ENCODE data around the gene ZNF621. TPM values are rescaled to one million over a fixed set of nuclear protein-coding genes. Genes with fewer than 3 reads are reported as not detected.

ZNF621 gene
- total RNA-seq: 23.9 and 25.9 TPM in 2 replicates

DNA sequence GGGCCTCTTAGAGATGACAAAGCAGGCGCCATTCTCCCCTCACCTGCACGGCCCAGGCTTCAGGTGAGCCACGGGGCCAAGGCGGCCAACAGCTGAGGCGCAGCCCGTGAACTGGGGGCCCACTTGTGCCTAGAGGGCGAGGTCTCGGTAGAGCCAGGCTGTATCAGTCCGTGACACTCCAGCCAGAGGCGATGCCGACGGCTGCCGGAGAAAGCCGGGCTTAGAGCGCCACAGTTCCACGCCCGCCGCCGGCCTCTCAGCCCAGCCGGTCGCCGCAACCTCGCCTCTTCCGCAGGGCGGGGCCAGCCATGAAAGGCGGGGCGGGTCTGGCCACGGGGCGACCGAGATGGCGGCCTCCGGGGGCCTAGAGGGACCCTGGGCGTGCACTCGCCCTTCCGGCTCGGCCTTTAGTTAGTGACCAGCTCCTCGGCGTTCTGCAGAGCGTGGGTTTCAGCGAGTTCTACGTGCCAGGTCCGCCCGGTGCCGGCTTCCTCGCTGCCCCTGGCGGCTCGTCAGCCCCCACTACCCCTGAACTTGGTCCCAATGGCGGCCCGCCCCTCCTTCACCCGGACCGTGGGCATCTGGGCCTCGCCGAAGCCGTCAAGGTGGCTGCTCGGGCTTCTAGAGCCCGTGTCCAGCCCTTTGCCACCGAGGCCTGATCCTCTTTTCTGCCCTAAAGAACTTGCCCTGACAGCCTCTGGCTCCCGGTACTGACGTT, at the start of gene ZNF621:
ZNF621 (plus strand) TSS at position 393 of the 718 bp plus-strand sequence. CDS start 881 bp downstream, outside the sequence.
- intact Hi-C loops (cut with micrococcal nuclease): loop anchor here (1.0 to 5.0 kb wide), 7 partner anchors 18 to 673 kb away; partner anchors contain the start of genes CTNNB1, EIF1B, RPL14 and ZNF619

DNA sequence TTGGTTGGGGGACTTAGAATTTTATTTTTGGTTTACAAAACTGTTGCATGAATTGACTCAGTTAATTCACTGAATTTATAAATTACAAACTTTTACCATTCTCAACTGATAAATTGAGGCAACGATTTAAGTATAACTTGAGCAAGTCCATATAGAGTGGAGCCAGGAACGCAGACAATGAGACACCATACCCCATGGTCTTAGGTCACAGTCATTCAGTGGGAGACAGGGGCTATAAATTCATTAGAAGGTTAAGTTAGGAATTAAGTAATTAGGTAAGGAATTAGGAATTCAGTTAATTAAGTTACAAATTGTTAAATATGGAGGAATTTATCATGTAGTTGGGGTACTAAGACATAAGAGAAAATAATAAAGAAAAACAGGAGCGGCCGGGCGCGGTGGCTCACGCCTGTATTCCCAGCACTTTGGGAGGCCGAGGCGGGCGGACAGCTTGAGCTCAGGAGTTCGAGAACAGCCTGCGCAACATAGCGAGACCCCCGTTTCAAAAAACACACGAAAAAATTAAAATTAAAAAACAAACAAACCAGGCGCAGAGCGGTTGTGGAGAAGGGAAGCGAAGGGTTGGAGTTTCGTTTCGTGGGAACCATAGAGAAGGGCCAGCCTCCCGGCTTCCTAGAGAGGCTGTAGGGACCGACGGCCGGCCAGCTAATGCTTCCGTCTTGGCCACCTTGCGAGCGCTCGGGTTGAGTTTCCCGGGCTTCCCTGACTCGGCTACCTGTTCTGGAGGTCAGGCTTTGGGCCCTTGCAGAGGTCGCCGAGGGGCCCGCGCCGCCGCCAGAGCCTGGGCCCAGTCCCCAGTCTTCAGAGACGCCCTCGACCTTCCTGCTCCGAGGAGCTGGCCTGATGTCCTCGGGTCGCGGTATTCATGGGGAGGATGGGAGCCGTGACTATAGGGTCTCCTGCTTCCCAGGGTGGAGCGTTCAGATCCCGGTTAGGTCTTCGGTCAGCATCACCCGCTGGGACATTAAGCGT, 48.0 kb upstream of the ZNF621 start, which contains the start of gene ZNF619:
ZNF619 (plus strand) TSS at position 645 of the 993 bp plus-strand sequence. CDS start 858 bp downstream, outside the sequence.
- intact Hi-C loops (cut with micrococcal nuclease): loop anchor here (1.0 kb wide), 5 partner anchors 19 to 167 kb away; partner anchors contain the start of genes EIF1B, RPL14, ZNF620 and ZNF621

DNA sequence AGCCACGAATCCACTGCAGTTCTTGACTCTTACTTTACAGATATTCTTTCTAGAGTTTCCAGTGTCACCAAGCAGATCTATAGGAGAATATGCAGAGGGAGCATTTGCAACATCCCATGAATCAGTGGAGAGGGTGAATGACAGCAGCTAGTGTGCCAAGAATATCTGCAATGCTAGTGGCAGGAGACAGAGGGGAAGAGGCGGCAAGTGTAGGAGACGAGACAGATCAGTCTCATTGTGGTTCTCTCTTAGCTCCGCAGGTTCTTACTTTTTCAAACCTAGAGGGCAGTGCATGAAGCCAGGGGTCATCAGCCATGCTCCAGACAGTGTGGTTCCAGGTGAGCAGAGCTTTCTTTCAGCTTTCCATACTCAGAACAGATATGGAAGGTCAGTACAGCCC, 47.1 kb upstream of the ZNF621 start:
- intact Hi-C loops (cut with micrococcal nuclease): loop anchor here (1.0 kb wide), 5 partner anchors 20 to 168 kb away; partner anchors contain the start of genes EIF1B, RPL14, ZNF620 and ZNF621

DNA sequence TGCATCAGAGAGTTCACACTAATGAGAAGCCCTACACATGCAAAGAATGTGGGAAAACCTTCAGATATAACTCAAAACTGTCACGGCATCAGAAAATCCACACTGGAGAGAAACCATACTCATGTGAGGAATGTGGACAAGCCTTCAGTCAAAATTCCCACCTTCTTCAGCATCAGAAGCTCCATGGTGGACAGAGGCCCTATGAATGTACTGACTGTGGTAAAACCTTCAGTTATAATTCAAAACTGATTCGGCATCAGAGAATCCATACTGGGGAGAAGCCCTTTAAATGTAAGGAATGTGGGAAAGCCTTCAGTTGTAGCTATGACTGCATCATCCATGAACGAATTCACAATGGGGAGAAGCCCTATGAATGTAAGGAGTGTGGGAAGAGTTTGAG, 37.6 kb upstream of the ZNF621 start:
- intact Hi-C loops (cut with micrococcal nuclease): no loop called here

DNA sequence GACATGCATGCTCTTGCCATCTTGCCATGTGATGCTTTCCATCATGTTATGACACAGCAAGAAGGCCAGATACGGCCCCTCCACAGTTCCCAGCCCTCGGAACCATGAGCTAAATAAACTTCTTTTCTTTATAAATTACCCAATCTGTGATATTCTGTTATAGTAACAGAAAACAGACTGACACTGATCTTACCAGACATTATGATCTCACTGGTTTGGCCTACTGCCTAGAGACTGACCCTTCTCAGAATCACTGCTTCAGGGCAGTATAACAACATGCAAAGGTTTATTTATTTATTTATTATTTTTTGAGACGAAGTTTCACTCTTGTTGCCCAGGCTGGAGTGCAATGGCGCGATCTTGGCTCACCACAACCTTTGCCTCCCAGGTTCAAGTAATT, 33.8 kb upstream of the ZNF621 start:
- intact Hi-C loops (cut with micrococcal nuclease): no loop called here

DNA sequence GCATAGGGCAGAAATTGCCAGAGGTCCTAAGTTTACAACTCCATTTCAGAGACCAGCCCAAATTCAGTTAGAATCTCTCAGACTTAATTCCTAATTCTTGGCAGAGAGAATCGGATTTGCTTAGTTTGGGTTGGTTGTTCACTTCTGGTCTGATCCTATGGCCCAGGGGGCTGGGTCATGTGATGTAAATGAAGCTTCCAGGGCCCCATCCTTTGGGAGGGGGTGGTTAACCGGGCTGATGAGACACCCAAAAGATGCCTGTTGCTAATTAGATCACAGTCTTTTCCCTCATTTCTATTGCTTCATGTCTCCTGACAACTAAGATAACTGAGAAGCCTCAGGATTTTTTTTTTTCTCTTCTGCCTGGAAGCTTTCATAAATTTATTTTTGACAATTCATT, 30.1 kb upstream of the ZNF621 start:
- intact Hi-C loops (cut with micrococcal nuclease): no loop called here

DNA sequence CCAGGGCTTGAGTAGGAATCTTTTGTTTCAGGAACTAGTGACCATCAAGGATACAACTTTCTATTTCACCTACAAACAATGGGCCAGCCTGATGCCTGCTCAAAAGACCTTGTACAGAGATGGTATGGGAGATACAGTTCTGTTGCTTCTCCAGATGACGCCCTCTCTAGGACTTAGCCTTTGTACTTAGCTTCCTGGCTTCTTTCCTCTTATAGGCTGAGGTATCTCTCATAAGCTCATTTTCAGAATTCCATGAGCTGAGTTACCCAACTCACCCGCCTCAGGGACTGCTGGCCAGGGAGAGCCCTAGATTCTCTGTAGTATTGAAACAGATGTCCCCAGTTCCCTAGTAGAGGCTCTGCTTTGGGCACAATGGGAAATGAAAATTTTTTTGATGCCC, 27.5 kb upstream of the ZNF621 start:
- intact Hi-C loops (cut with micrococcal nuclease): no loop called here

DNA sequence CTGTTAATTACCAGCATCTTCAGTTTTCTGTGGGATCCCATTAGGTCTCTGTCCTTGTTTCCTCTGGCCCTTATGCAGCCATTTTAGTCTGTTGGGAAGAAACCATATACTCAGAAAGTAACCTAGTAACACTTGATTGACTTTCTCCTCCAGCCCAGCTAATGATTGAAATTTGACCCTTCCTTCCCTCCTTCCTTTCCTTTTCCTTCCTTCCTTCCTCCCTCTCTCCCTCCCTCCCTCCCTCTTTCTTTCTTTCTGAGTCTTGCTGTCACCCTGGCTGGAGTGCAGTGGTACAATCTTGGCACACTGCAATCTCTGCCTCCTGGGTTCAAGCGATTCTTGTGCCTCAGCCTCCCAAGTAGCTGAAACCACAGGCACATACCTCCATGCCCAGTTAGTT, 24.8 kb upstream of the ZNF621 start:
- intact Hi-C loops (cut with micrococcal nuclease): loop anchor here (10.0 kb wide), 1 partner anchor 1465 kb away; the partner anchor contains the start of gene ULK4

DNA sequence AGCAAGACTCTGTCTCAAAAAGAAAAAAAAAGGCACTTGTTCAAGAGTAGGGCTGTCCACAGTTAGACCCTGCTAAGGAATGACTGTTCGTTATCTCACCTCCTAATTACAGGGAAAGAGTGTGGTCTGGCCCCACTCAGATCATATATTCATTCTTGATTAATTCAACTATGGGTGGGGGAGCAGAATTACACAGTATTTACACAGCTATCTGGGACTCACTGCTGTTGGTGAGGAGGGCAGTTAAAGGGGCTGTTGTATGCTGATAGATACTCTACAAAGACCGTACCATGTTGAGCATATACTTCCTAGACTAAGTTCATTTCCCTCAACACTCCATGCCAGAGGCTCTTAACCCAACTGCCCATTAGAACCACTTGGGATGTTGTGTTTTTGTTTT, 22.7 kb upstream of the ZNF621 start:
- intact Hi-C loops (cut with micrococcal nuclease): loop anchor here (10.0 kb wide), 1 partner anchor 1463 kb away; the partner anchor contains the start of gene ULK4

DNA sequence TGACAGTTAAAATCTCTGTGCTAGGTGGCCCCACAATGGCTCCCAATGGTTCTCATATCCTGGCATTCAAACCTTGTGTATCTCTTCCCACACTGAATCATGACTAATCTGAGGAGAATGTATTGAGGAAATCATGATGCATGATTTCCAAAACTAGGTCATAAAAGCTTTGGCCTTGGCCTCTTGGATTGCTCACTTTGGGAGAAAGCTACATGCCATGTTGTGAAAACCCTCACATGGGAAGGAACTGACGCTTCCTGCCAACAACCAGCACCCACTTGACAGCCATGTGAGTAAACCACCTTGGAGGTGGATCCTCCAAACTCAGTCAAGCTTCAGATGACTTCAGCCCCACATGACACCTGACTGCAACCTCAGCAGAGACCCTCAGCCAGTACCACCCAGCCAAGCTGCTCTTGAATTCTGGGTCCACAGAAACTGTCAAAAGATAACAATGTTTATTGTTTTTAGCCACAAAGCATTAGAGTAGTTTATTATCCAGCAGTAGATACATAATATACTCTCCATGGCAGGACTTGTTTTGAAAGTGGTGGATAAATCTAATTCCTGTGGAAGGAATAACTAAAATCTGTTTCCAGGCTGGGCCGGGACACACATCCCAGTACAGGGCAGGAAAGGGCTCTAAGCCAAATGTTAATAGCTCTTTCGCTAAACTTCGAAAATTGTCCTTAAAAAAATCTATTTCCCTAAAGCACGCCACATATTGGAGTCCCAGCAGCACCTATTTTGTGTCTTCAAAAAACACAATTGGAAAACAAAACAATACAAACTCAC, 19.9 kb upstream of the ZNF621 start:
- intact Hi-C loops (cut with micrococcal nuclease): loop anchor here (10.0 kb wide), 1 partner anchor 1460 kb away; the partner anchor contains the start of gene ULK4

DNA sequence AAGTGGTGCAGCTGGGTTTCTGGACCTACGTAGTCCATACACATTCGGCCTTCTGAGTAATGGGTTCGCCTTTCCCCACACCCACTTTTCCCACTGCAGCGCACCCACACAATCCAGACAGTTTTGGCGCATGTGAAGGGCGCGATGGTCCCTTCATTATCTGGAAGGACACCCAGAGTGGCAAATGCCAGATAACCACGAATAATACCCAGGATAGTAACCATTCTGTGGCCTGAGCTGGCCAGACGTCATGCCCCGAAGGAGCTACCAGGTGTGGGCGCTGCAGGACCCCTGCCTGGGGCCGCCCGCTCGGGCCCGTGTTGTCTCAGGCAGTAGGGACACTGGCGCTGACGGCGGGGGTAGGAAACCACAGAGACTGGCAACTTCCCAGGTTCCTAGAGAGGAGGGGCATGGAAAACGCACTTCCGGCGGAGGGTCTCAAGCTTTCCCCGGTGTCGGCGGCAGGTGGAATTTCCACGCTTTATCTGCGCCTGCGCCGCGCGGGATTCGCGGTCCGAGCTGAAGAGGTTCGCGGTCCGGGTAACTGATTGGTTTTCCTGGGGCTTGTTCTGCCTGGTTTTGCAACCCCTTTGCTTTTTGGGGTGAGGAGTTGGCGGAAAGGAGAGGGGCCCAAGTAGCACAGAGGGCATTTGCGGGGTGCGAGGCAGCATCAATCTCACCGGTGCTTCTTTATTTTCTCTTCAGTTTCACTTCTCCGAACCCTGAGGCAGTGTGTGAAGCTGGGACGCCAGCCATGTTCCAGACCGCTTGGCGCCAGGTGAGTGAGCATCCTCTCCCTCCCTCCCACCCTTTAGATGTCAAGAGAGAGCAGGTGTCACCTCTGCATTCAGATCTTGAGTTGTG, 18.9 kb upstream of the ZNF621 start, which contains the start of gene ZNF620:
ZNF620 (plus strand) TSS at position 441 of the 864 bp plus-strand sequence; CDS start at position 755, 314 bp downstream.
- intact Hi-C loops (cut with micrococcal nuclease): loop anchor here (1.0 to 10.0 kb wide), 4 partner anchors 18 to 1459 kb away; partner anchors contain the start of genes ULK4, ZNF619 and ZNF621

DNA sequence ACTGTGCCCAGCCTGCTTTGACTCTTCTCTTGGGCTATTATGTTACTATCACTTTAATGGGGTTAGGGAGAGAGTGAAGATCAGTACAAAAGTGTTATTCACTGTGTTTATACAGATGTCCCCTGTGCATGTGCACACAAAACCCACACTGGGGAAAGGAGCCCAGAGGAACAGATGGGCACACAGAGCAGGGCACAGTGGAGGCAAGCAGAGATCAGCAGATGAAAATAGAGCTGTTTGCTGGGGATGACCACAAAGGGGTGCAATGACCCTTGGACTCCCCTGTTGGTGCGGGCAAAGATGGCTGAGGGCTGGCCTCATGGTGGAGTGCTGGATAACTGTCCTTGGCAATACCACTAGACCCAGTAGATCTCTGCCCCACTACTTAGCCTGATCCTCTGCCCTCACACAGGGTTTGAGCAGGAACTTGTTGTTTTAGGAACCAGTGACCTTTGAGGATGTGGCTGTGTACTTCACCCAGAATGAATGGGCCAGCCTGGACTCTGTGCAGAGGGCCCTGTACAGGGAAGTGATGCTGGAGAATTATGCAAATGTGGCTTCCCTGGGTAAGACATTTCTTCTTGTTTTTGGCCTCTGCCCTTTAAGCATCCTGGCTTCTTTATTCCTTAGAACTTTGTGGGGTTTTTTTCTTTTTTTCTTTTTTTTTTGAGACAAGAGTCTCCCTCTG, 13.6 kb upstream of the ZNF621 start:
- intact Hi-C loops (cut with micrococcal nuclease): no loop called here

DNA sequence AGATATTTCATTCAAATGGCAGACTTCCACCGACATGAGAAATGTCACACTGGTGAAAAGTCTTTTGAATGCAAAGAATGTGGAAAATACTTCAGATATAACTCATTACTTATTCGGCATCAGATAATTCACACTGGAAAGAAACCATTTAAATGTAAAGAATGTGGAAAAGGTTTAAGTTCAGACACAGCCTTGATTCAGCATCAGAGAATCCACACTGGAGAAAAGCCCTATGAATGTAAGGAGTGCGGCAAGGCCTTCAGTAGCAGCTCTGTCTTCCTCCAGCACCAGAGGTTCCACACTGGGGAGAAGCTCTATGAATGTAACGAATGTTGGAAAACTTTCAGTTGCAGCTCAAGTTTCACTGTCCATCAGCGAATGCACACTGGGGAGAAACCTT, 8.6 kb upstream of the ZNF621 start:
- intact Hi-C loops (cut with micrococcal nuclease): no loop called here

DNA sequence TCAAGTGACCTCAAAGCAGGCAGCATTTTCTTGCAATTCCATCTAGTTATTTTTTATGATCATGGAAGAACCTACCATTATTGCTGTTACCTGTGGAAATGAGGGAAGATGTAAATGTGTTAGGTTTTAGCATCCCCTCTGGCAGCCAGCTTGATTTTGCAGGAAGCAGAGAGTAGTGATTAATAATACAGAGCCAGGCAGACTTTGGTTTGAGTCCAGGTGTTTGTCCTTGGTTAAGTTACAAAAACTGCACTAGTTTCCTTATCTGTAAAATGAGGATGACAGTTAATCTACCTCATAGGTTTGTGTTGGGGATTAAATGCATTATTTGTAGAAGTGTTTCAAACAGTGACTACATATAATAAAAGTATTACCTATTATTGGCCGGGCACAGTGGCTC, 6.7 kb upstream of the ZNF621 start:
- intact Hi-C loops (cut with micrococcal nuclease): no loop called here

DNA sequence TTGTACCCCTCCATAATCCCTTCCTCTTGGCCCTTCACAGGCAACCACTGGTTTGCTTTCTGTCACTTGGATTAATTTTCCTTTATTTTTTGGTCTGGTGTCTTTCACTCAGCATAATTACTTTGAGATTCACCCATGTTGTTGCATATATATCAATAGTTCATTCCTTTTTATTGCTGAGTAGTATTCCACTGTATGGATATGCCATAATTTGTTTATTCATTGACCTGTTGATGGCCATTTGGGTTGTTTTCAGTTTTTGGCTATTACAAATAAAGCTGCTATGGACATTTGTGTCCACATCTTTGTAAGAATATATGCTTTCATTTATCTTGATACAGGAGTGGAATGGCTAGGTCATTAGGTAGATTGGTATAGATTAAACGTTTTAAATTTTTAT, 5.9 kb upstream of the ZNF621 start:
- intact Hi-C loops (cut with micrococcal nuclease): no loop called here

DNA sequence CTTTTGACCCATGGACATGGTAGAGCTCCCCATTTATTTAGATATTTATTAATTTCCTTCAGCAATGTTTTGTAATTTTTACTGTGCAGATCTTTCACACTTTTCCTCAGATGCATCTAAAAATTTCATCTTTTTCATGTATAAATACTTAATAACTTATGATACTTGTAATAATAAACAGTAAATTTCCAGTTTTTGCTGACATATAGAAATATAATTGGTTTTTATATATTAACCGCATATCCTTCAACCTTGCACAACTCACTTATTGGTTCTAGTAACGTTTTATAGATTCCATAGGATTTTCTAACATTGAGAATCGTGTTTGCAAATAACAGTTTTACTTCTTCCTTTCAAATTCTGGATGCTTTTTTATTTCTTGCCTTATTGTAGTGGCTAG, 3.5 kb upstream of the ZNF621 start:
- intact Hi-C loops (cut with micrococcal nuclease): loop anchor here (5.0 kb wide), 2 partner anchors 194 to 676 kb away; partner anchors contain the start of gene CTNNB1

DNA sequence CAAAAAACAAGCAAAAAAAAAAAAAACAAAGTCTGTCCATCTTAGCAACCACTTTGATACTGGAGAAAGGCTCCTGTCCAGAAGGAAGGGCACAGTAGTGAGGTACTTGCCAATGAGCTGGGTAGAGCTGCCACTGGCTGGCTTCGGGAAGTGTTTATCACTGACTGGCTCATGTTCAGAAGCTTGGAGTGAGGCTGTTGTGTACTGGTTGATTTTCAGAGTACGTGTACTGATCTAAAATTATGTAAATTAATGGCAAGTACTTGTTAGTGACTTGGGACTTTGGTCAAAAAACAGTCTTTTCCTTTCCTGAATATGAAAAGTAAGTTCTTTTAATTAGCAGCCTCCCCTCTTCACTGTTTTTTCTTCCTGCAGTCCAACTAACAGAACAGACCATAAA, 979 bp upstream of the ZNF621 start:
- intact Hi-C loops (cut with micrococcal nuclease): loop anchor here (1.0 to 5.0 kb wide), 6 partner anchors 17 to 674 kb away; partner anchors contain the start of genes CTNNB1, RPL14, ZNF619 and ZNF620

DNA sequence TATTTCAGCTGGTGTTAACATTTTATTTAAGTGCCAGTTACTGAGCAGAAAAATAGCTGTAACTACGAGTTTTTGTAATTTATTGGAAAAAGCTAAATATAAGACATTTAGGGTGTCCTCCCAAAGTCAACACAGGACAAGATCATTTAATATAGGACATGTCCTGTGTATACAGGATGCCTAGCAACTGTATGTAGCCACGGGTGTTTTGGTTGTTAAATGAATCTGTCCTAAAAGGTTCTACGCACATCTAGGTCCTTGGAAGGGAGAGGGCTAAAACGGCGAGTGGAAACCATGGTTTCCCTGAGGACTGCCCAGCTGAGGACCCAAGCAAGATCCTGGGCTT, 565 bp upstream of the ZNF621 start:
- intact Hi-C loops (cut with micrococcal nuclease): loop anchor here (1.0 to 5.0 kb wide), 6 partner anchors 18 to 673 kb away; partner anchors contain the start of genes CTNNB1, RPL14, ZNF619 and ZNF620

DNA sequence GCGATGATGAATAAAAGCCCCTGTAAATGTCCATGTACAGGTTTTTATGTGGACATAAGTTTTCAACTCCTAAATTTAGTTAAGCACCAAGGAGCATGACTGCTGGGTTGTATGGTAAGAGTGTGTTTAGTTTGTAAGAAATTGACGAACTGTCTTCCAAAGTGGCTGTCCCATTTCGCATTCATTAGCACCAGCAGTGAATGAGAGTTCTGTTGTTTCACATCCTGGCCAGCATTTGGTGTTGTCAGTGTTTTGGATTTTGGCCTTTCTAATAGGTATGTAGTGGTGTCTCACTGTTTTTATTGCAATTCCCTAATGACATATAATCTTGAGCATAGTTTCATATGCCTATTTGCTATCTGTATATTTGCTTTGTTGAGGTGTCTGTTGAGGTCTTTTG, 3.7 kb downstream of the ZNF621 start:
- intact Hi-C loops (cut with micrococcal nuclease): no loop called here
